PC-9 (cell line): ENCODE results near the gene HOXB5. TPM values are rescaled to one million over a fixed set of nuclear protein-coding genes. Genes with fewer than 3 reads are reported as not detected.

Experiments used
- BruUV-seq: library from RNA; stranded (reverse); fragments of 400-500 nt; replicated peaks from 2 replicates; lab custom pipeline; 2021; lab: Mats Ljungman, UMichigan
- CTCF ChIA-PET: fragments of 300-600 bp; sonication (Branson Sonifier 250); formaldehyde crosslinking; loops from one replicate; lab custom pipeline; 2022; ENCODE audit warnings: antibody characterized with exemption; lab: Charles Lee
- POLR2A ChIA-PET: fragments of 300-600 bp; sonication (Branson Sonifier 250); formaldehyde crosslinking; loops from one replicate; lab custom pipeline; 2022; ENCODE audit warnings: antibody characterized with exemption; ENCODE audit not compliant: unreplicated experiment; lab: Charles Lee
- DNase-seq, 2 experiments: peaks; one replicate each; pipeline versions ENCODE4 v3.0.0 to v3.0.0-alpha.2; 2015 to 2022; ENCODE audit warnings: mixed read lengths in 1 of 2
- H2AFZ ChIP-seq: fragments of 200-600 bp; sonication (generic); 2 replicates; pipeline ENCODE4 v1.8.1; 2017; ENCODE audit warnings: antibody characterized with exemption
- H3F3A ChIP-seq: fragments of 200-600 bp; sonication (generic); 2 replicates; pipeline ENCODE4 v1.8.1; 2017; ENCODE audit warnings: antibody characterized with exemption, mild to moderate bottlenecking, low read depth; ENCODE audit not compliant: insufficient read depth
- H3K27ac ChIP-seq: fragments of 200-600 bp; sonication (generic); 2 replicates; pipeline ENCODE4 v1.6.1; 2016; ENCODE audit warnings: mixed run types
- H3K27me3 ChIP-seq: fragments of 200-600 bp; sonication (generic); 2 replicates; pipeline ENCODE4 v1.6.1; 2016; ENCODE audit warnings: low read depth, mixed run types; ENCODE audit not compliant: insufficient read depth
- H3K36me3 ChIP-seq: fragments of 200-600 bp; sonication (generic); 2 replicates; pipeline ENCODE4 v1.6.1; 2016; ENCODE audit warnings: low read depth, mixed run types
- H3K4me1 ChIP-seq: fragments of 200-600 bp; sonication (generic); replicated peaks from 2 replicates; pipeline ENCODE4 v1.6.1; 2016; ENCODE audit warnings: mixed run types; ENCODE audit not compliant: insufficient read depth
- H3K4me2 ChIP-seq: fragments of 200-600 bp; sonication (generic); 2 replicates; pipeline ENCODE4 v1.6.1; 2017; ENCODE audit warnings: mixed run types
- H3K4me3 ChIP-seq: fragments of 200-600 bp; sonication (generic); 2 replicates; pipeline ENCODE4 v1.6.1; 2016; ENCODE audit warnings: mixed run types
- H3K79me2 ChIP-seq: fragments of 200-600 bp; sonication (generic); 2 replicates; pipeline ENCODE4 v1.6.1; 2017; ENCODE audit warnings: low read depth, mixed run types
- H3K9me2 ChIP-seq: fragments of 200-600 bp; sonication (generic); 2 replicates; pipeline ENCODE4 v1.8.1; 2017; ENCODE audit warnings: mild to moderate bottlenecking; ENCODE audit not compliant: insufficient read depth
- H3K9me3 ChIP-seq: fragments of 200-600 bp; sonication (generic); 2 replicates; pipeline ENCODE4 v1.8.1; 2016; ENCODE audit warnings: low read depth; ENCODE audit not compliant: insufficient read depth
- H4K20me1 ChIP-seq: fragments of 200-600 bp; sonication (generic); 2 replicates; pipeline ENCODE4 v1.8.1; 2017; ENCODE audit not compliant: insufficient read depth
- EZH2 ChIP-seq: fragments of 200-600 bp; sonication (generic); IDR thresholded peaks from 2 replicates; pipeline ENCODE4 v1.8.0; 2017; ENCODE audit warnings: antibody characterized with exemption, low read depth
- intact Hi-C: fragments of 100-400 bp; cut with micrococcal nuclease; formaldehyde crosslinking; loops from one replicate; pipeline ENCODE4 v1.10.0; 2022; ENCODE audit not compliant: unreplicated experiment
- total RNA-seq: library from RNA; stranded (reverse); gene quantifications from 2 replicates; pipeline ENCODE4 v1.2.3, GENCODE V29; 2021
- TF ChIP-seq, protein P1 (sequence below): fragments of 200-600 bp; sonication (generic); conservative IDR thresholded peaks from 2 replicates; pipeline ENCODE4 v1.6.1; 2017; ENCODE audit warnings: mixed run types, antibody characterized with exemption, mild to moderate bottlenecking, moderate library complexity

The HOXB5 gene
- total RNA-seq, 1 experiment from 2014 or later: 12.9 TPM

DNA sequence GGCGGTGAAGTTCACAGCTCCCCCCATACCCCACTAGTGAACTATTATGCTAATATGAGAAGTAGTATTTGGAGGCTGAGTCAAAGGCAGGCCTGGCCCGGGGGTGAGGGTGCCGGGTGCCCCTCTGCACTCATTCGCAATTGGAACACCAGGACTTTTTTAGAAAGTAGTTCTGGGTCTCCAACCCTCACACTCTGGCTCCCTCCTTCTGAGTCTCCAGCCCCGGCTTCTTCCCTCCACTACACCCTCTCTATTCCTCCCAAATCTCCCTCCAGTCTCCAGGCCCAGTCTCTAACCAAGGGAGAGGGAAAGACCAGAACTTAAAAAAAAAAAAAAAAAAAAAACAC lies 37.4 kb downstream of the HOXB5 start:
- ChIA-PET POLR2A (no interaction called here), CTCF (interaction anchor here (0.7 kb wide), 1 partner anchor 429 kb away, joined by 5 read pairs; no protein-coding TSS in a partner anchor)
- H3K79me2 ChIP-seq: no peaks in the 10 kb centered on the region
- H4K20me1 ChIP-seq: no peaks in the 10 kb centered on the region
- no peaks in the 10 kb centered on the region for H3K9me2 ChIP-seq
- no peak overlapping the region for H3K4me3 ChIP-seq
- no TSS peak for BruUV-seq
- H3K27me3 ChIP-seq: no peaks in the 10 kb centered on the region
- no peaks in the 10 kb centered on the region for H3K4me1 ChIP-seq
- TF ChIP-seq, protein P1, sequence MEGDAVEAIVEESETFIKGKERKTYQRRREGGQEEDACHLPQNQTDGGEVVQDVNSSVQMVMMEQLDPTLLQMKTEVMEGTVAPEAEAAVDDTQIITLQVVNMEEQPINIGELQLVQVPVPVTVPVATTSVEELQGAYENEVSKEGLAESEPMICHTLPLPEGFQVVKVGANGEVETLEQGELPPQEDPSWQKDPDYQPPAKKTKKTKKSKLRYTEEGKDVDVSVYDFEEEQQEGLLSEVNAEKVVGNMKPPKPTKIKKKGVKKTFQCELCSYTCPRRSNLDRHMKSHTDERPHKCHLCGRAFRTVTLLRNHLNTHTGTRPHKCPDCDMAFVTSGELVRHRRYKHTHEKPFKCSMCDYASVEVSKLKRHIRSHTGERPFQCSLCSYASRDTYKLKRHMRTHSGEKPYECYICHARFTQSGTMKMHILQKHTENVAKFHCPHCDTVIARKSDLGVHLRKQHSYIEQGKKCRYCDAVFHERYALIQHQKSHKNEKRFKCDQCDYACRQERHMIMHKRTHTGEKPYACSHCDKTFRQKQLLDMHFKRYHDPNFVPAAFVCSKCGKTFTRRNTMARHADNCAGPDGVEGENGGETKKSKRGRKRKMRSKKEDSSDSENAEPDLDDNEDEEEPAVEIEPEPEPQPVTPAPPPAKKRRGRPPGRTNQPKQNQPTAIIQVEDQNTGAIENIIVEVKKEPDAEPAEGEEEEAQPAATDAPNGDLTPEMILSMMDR: no peak
- no peak for TF ChIP-seq EZH2
- DNase-seq: no peak
- no peaks in the 10 kb centered on the region for H3K36me3 ChIP-seq
- intact Hi-C loops: no loop called here
- no peak overlapping the region for H3K4me2 ChIP-seq
- H2AFZ ChIP-seq: no peak overlapping the region
- no peak overlapping the region for H3K27ac ChIP-seq
- no peaks in the 10 kb centered on the region for H3F3A ChIP-seq
- no peaks in the 10 kb centered on the region for H3K9me3 ChIP-seq

DNA sequence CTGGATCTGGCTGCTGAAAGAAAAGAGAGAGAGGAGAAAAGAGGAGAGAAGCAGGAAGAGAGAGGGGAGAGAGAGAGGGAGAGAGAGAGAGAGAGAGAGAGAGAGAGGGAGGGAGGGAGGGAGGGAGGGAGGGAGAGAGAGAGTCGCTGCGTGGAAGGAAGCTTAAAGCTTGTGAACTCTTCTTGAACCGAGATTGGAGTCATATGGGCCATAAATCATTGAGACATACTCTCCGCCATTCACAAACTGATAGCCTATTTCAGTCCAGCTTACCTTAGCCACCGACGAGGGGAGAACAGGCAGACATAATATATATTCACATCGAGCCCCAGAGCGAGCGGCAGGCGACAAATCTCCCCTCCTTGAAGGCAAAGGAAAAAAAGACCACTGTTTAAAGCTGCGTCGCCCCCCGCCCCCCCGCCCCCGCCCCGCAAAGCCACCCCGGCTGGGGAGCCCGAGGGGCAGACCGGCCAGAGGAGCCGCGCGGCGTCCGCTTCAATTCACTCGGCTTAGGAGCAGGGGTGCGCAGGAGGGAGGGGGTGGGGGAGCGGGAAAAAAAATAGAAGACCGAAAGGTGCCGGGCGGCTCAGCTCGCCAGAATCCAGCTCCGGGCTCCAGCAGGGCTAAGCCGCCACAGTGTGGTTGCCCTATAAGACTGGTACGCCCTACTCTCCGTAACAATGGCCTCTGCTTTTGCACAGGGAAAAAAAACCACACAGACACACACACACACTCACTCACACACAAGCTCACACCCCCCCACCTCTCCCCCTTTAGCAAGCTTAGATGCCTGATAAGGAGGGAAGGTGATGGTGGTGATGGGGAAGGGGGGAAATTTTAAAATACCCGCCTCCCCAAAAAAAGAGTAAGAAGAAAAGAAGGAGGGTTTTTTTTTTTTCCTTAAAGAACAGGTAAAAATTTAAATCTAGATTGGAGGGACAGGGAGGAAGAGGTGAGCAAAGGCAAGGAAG lies 38.0 kb downstream of the HOXB5 start:
- ChIA-PET POLR2A (interaction anchor here (0.6 kb wide), 1 partner anchor 50 kb away, joined by 3 read pairs; no protein-coding TSS in a partner anchor), CTCF (interaction anchor here (0.5 to 0.7 kb wide), 2 partner anchors 429 to 694 kb away, joined by 4 to 5 read pairs; no protein-coding TSS in a partner anchor)
- Histone ChIP-seq H4K20me1 (no peaks in the 10 kb centered on the region), H3K27me3 (no peaks in the 10 kb centered on the region), H3K79me2 (no peaks in the 10 kb centered on the region), H3K9me3 (no peaks in the 10 kb centered on the region), H3K4me2 (peak overlapping the region; percentile 67), H3K4me1 (no peaks in the 10 kb centered on the region), H3K4me3 (peak overlapping the region; percentile 42; the same call in 1 of the 2 replicates), H3K9me2 (no peaks in the 10 kb centered on the region), H3F3A (no peaks in the 10 kb centered on the region), H3K27ac (0 out of 2 replicates have a peak overlapping the region, but pooled peaks have one; percentile 34), H3K36me3 (no peaks in the 10 kb centered on the region), H2AFZ (peak overlapping the region; percentile 75; the same call in 1 of the 2 replicates)
- no TSS peak for BruUV-seq
- no peak for TF ChIP-seq EZH2
- TF ChIP-seq, protein P1: peak; percentile 29; the same call in 1 of the 2 replicates
- DNase-seq: peak in 1 of 2 experiments; percentile 49
- intact Hi-C loops: no loop called here

DNA sequence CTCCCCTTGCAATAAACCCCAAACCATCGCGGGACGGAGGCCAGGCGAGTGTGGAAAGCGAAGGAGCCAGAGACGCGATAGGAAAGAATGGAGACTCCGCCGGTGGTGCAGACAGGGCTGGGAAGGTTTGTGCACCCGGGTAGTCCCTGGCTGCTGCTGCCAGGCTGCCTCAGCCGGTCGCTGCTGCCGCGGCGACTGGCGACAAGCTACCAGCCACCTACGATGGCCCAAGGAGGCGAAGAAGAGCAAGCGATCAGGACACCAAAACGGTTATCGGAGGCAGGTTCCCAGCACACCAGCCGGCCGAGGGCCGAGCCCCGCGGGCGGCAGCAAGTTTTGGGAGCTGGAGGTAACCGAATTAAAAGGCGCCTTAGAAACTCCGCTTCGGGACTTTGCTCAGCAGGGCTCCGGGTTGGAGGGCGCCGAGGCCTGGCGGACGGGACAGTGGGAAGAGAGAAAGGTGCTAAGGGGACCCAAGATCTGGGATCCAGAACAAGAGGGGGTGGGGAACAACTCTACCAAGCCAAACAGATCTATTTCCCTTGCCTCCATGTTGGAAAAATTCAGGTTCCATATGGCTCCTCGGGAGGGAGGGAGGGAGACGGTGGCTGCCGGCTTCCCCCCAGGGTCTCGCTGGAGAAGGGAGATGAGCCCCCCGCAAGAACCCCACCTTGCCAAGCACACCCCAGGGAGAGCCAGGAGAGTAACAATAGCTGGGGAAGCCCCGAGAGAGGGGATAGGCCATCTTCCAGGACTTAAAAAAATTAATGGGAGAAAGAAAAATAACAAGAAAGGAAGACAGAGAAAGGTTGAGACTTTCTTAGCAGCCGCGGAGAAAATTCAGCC lies 38.9 kb downstream of the HOXB5 start:
- no peaks in the 10 kb centered on the region for H3K79me2 ChIP-seq
- intact Hi-C loops: no loop called here
- no peaks in the 10 kb centered on the region for H4K20me1 ChIP-seq
- H3K4me2 ChIP-seq: peak overlapping the region; percentile 67
- peak overlapping the region; percentile 42; the same call in 1 of the 2 replicates for H3K4me3 ChIP-seq
- H3F3A ChIP-seq: no peaks in the 10 kb centered on the region
- DNase-seq: peak in 1 of 2 experiments; percentile 2
- no peak for TF ChIP-seq EZH2
- TF ChIP-seq, protein P1: no peak
- ChIA-PET CTCF (no interaction called here), POLR2A (no interaction called here)
- H3K36me3 ChIP-seq: no peaks in the 10 kb centered on the region
- no peaks in the 10 kb centered on the region for H3K9me2 ChIP-seq
- TSS peak; percentile 25 for BruUV-seq
- no peaks in the 10 kb centered on the region for H3K4me1 ChIP-seq
- H3K27me3 ChIP-seq: no peaks in the 10 kb centered on the region
- H3K9me3 ChIP-seq: no peaks in the 10 kb centered on the region
- H2AFZ ChIP-seq: peak overlapping the region; percentile 75
- H3K27ac ChIP-seq: peak overlapping the region; percentile 34; the same call in 1 of the 2 replicates
